GM21737 (cell line): Measurements from ENCODE around the gene DAD1.

Experiments used
- ATAC-seq: cut with Tn5 transposase; IDR thresholded peaks from one replicate; pipeline ENCODE4 v1.9.1; 2021; ENCODE audit warnings: mild to moderate bottlenecking, moderate library complexity; ENCODE audit not compliant: unreplicated experiment

The DAD1 gene

GRCh38 chr14:22539831-22540230, 49.2 kb downstream of the DAD1 start:
- no peak for ATAC-seq

- no peak for ATAC-seq
These were observed 50.3 kb downstream of the DAD1 start for GRCh38 chr14:22538671-22539228.

GRCh38 chr14:22537436-22538310, 51.4 kb downstream of the DAD1 start:
- no peak for ATAC-seq

- ATAC-seq: peak; percentile 57
These were observed 52.1 kb downstream of the DAD1 start for GRCh38 chr14:22536853-22537338.

- ATAC-seq: no peak
These were observed 53.1 kb downstream of the DAD1 start for GRCh38 chr14:22535916-22536315.

- ATAC-seq: no peak
These were observed 53.9 kb downstream of the DAD1 start for GRCh38 chr14:22535126-22535525.

GRCh38 chr14:22534547-22534946, 54.5 kb downstream of the DAD1 start:
- no peak for ATAC-seq

GRCh38 chr14:22533739-22534359, 55.2 kb downstream of the DAD1 start:
- no peak for ATAC-seq

GRCh38 chr14:22533057-22533704, 55.8 kb downstream of the DAD1 start:
- ATAC-seq: no peak

- ATAC-seq: no peak
These were observed 56.5 kb downstream of the DAD1 start for GRCh38 chr14:22532345-22533056.

- peak; percentile 67 for ATAC-seq
These were observed 57.3 kb downstream of the DAD1 start for GRCh38 chr14:22531451-22532344.

- ATAC-seq: no peak
These were observed 58.9 kb downstream of the DAD1 start for GRCh38 chr14:22530127-22530526.

- ATAC-seq: no peak
These were observed 62.3 kb downstream of the DAD1 start for GRCh38 chr14:22526744-22527143.

- ATAC-seq: no peak
These were observed 62.8 kb downstream of the DAD1 start for GRCh38 chr14:22526218-22526617.

- no peak for ATAC-seq
These were observed 64.3 kb downstream of the DAD1 start for GRCh38 chr14:22524784-22525161.

- ATAC-seq: no peak
These were observed 64.8 kb downstream of the DAD1 start for GRCh38 chr14:22524115-22524783.

GRCh38 chr14:22523283-22523682, 65.7 kb downstream of the DAD1 start:
- no peak for ATAC-seq

GRCh38 chr14:22522466-22522957, 66.5 kb downstream of the DAD1 start:
- no peak for ATAC-seq
